ENCODE measurements around the gene NPIPB5.
"Not testable (repeated sequence)": the region's sequence is repeated elsewhere in the genome, so short reads cannot be mapped to it uniquely, and the experiment has no call there.

DNA sequence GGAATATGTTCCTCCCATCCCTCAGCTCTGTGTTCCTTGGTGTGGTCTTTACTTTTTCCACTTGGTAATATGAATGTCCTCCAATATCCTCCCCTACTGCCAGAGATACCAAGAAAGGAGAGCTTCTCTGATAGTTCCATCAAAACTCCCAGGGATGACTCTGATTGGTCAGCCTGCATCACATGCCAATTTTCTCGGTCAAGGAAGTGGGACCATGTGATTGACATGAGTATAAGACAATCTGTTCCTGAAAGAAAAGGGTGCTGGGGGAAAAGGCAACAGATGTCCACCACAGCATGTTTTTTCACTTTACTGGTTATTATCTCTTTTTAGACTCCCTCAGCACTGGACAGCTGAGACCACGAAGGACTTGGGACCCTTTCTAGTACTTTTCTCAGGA lies 35.9 kb downstream of the NPIPB5 start:
- TF ChIP-seq EZH2phosphoT487 (IDR thresholded peaks at IDR 0.05; ENCODE audit: borderline replicate concordance, low read length): not testable (repeated sequence)
- TF ChIP-seq, protein P1, sequence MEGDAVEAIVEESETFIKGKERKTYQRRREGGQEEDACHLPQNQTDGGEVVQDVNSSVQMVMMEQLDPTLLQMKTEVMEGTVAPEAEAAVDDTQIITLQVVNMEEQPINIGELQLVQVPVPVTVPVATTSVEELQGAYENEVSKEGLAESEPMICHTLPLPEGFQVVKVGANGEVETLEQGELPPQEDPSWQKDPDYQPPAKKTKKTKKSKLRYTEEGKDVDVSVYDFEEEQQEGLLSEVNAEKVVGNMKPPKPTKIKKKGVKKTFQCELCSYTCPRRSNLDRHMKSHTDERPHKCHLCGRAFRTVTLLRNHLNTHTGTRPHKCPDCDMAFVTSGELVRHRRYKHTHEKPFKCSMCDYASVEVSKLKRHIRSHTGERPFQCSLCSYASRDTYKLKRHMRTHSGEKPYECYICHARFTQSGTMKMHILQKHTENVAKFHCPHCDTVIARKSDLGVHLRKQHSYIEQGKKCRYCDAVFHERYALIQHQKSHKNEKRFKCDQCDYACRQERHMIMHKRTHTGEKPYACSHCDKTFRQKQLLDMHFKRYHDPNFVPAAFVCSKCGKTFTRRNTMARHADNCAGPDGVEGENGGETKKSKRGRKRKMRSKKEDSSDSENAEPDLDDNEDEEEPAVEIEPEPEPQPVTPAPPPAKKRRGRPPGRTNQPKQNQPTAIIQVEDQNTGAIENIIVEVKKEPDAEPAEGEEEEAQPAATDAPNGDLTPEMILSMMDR (conservative IDR thresholded peaks at IDR 0.05; ENCODE audit: low read depth, low read length): not testable (repeated sequence)
